Measurements from ENCODE around the gene EFS. TPM values are rescaled to one million over a fixed set of nuclear protein-coding genes. Genes with fewer than 3 reads are reported as not detected.

The EFS gene
- total RNA-seq, 1 experiment from 2014 or later: not detected

DNA sequence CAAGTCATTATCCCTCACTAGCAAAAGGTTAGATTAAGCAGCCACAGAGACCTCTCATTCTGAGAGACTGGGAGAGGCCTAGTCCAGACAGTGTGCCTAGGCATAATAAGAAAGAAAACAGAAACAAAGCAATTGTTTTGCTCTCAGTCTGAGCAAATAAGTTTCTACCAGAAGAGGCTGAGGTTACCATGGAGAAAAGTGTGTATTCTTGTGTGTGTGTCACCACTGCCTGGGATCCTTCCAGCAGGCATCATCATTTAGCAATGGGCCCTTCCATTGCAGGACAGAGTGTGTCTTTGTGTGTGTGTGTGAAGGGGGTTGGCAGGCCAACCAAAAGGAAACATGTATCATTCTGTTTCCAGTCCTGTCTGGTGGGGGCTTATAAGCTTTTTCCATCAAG, 3.7 kb downstream of the EFS start:
- intact Hi-C loops (cut with micrococcal nuclease; ENCODE audit: unreplicated experiment): no loop called here
- no TSS peak for BruUV-seq (replicated peaks)
- no peaks in the 10 kb centered on the region for H3K9me3 ChIP-seq (ENCODE audit: control insufficient read depth, insufficient read depth, low read depth, low read length)
- no peaks in the 10 kb centered on the region for H3K4me1 ChIP-seq (ENCODE audit: control insufficient read depth, insufficient read depth, low read length)
- ChIA-PET CTCF (interaction anchor here (1.0 to 1.5 kb wide), 2 partner anchors 18 to 55 kb away, joined by 3 to 7 read pairs; partner anchors contain the start of gene BCL2L2), POLR2A (no interaction called here)
- ATAC-seq (no peak), DNase-seq (ENCODE audit: low read depth, low spot score) (no peak)
- H3K4me3 ChIP-seq (ENCODE audit: low read depth in 2 of 2, low read length in 2 of 2): no peak overlapping the region
- TF ChIP-seq SIN3A (IDR thresholded peaks at IDR 0.05; ENCODE audit: borderline replicate concordance, insufficient read depth, low read depth, low read length) (no peak), TCF7L2 (IDR thresholded peaks at IDR 0.05; ENCODE audit: low read depth, low read length) (no peak), POLR2AphosphoS5 (IDR thresholded peaks at IDR 0.05; ENCODE audit: low read depth, low read length) (no peak)
- TF ChIP-seq, protein P1, sequence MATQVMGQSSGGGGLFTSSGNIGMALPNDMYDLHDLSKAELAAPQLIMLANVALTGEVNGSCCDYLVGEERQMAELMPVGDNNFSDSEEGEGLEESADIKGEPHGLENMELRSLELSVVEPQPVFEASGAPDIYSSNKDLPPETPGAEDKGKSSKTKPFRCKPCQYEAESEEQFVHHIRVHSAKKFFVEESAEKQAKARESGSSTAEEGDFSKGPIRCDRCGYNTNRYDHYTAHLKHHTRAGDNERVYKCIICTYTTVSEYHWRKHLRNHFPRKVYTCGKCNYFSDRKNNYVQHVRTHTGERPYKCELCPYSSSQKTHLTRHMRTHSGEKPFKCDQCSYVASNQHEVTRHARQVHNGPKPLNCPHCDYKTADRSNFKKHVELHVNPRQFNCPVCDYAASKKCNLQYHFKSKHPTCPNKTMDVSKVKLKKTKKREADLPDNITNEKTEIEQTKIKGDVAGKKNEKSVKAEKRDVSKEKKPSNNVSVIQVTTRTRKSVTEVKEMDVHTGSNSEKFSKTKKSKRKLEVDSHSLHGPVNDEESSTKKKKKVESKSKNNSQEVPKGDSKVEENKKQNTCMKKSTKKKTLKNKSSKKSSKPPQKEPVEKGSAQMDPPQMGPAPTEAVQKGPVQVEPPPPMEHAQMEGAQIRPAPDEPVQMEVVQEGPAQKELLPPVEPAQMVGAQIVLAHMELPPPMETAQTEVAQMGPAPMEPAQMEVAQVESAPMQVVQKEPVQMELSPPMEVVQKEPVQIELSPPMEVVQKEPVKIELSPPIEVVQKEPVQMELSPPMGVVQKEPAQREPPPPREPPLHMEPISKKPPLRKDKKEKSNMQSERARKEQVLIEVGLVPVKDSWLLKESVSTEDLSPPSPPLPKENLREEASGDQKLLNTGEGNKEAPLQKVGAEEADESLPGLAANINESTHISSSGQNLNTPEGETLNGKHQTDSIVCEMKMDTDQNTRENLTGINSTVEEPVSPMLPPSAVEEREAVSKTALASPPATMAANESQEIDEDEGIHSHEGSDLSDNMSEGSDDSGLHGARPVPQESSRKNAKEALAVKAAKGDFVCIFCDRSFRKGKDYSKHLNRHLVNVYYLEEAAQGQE (IDR thresholded peaks at IDR 0.05; ENCODE audit: insufficient read depth in 1 of 2, low read depth in 2 of 2, low read length in 1 of 2): no peak
- TF ChIP-seq, protein P2, sequence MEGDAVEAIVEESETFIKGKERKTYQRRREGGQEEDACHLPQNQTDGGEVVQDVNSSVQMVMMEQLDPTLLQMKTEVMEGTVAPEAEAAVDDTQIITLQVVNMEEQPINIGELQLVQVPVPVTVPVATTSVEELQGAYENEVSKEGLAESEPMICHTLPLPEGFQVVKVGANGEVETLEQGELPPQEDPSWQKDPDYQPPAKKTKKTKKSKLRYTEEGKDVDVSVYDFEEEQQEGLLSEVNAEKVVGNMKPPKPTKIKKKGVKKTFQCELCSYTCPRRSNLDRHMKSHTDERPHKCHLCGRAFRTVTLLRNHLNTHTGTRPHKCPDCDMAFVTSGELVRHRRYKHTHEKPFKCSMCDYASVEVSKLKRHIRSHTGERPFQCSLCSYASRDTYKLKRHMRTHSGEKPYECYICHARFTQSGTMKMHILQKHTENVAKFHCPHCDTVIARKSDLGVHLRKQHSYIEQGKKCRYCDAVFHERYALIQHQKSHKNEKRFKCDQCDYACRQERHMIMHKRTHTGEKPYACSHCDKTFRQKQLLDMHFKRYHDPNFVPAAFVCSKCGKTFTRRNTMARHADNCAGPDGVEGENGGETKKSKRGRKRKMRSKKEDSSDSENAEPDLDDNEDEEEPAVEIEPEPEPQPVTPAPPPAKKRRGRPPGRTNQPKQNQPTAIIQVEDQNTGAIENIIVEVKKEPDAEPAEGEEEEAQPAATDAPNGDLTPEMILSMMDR (IDR thresholded peaks at IDR 0.05): no peak
- H3K36me3 ChIP-seq (ENCODE audit: control insufficient read depth, insufficient read depth, low read length): no peaks in the 10 kb centered on the region
- H3K27me3 ChIP-seq (ENCODE audit: control insufficient read depth, insufficient read depth, low read length): no peaks in the 10 kb centered on the region; the same call in 1 of the 2 replicates
- in situ Hi-C loops (cut with HindIII; ENCODE audit: low pct_unique_long_range_greater_than_20kb, low sequenced_read_pairs): no loop called here
- H3K27ac ChIP-seq (ENCODE audit: low read length): no peak overlapping the region

DNA sequence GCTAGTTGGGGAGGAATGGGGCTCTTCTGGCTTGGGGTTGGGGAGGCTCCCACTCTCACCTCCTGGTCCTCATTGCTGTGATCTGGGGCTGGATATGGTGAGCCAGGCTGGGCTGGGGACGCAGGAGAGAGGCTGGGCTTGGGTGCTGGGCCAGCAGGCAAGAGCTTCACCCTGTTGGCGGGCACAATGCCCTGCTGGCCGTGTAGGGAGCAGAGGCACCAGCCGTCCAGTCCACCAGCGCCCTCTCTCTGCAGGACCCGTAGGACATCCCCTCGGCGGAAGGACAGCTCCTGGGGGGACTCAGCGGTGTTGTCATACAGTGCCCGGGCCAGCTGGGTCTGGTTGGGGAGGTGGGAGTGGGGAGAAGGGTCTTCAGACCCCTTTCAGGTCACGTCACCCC, 4.5 kb downstream of the EFS start:
- CTCF ChIA-PET: interaction anchor here (0.5 to 1.5 kb wide), 4 partner anchors 19 to 54 kb away, joined by 3 to 7 read pairs (median 4); partner anchors contain the start of gene BCL2L2
- POLR2A ChIA-PET: no interaction called here
- intact Hi-C loops (cut with micrococcal nuclease; ENCODE audit: unreplicated experiment): no loop called here

More for the DNA sequence above, 4.5 kb downstream of the EFS start:
- Histone ChIP-seq H3K4me1 (ENCODE audit: control insufficient read depth, insufficient read depth, low read length) (no peaks in the 10 kb centered on the region), H3K4me3 (ENCODE audit: low read depth in 2 of 2, low read length in 2 of 2) (no peak overlapping the region), H3K27ac (ENCODE audit: low read length) (no peak overlapping the region), H3K9me3 (ENCODE audit: control insufficient read depth, insufficient read depth, low read depth, low read length) (no peaks in the 10 kb centered on the region), H3K27me3 (ENCODE audit: control insufficient read depth, insufficient read depth, low read length) (peaks cover 3% of the 10 kb centered on the region; the same call in 1 of the 2 replicates), H3K36me3 (ENCODE audit: control insufficient read depth, insufficient read depth, low read length) (no peaks in the 10 kb centered on the region)
- DNase-seq (ENCODE audit: low read depth, low spot score) (no peak), ATAC-seq (peak; percentile 55; the same call in 1 of the 2 replicates)
- TF ChIP-seq, protein P1 (IDR thresholded peaks at IDR 0.05; ENCODE audit: insufficient read depth in 1 of 2, low read depth in 2 of 2, low read length in 1 of 2): no peak
- TF ChIP-seq, protein P2 (IDR thresholded peaks at IDR 0.05): peak; percentile 30; the same call in 1 of the 2 replicates
- TF ChIP-seq POLR2AphosphoS5 (IDR thresholded peaks at IDR 0.05; ENCODE audit: low read depth, low read length): no peak
- TF ChIP-seq TCF7L2 (IDR thresholded peaks at IDR 0.05; ENCODE audit: low read depth, low read length): no peak
- no TSS peak for BruUV-seq (replicated peaks)
- in situ Hi-C loops (cut with HindIII; ENCODE audit: low pct_unique_long_range_greater_than_20kb, low sequenced_read_pairs): no loop called here

All from Panc1 (cell line).